ENCODE data around the gene CEP104. TPM values are rescaled to one million over a fixed set of nuclear protein-coding genes. Genes with fewer than 3 reads are reported as not detected.

CEP104 gene
- total and polyA plus RNA-seq, 10 of the 15 experiments (the other 5 are each of a cell fraction or from before 2014, with no cell fraction given): 7.2 to 34.8 (median 19.3) TPM

- TF ChIP-seq NFYB (IDR thresholded peaks at IDR 0.05; ENCODE audit: insufficient read depth, low read depth, low read length) (no peak), PKNOX1 (IDR thresholded peaks at IDR 0.05) (no peak), MXI1 (IDR thresholded peaks at IDR 0.05; ENCODE audit: low read depth, low read length) (no peak), SMAD1 (IDR thresholded peaks at IDR 0.05; ENCODE audit: low read depth, partially characterized antibody) (no peak), USF2 (IDR thresholded peaks at IDR 0.05; ENCODE audit: borderline replicate concordance, low read depth, low read length) (no peak), ELK1 (IDR thresholded peaks at IDR 0.05; ENCODE audit: low read depth, low read length) (no peak)
- intact Hi-C loops (cut with micrococcal nuclease; ENCODE audit: unreplicated experiment) (no loop called here), in situ Hi-C loops (cut with MboI) (no loop called here)
- Histone ChIP-seq H3K36me3 (ENCODE audit: control insufficient read depth in 2 of 2, insufficient read depth in 2 of 2, low read length in 1 of 2) (no peaks in the 10 kb centered on the region), H3K79me2 (ENCODE audit: control insufficient read depth, insufficient read depth, low read length) (no peaks in the 10 kb centered on the region), H3K27ac (ENCODE audit: control insufficient read depth, insufficient read depth) (no peak overlapping the region), H3K4me3 (no peak overlapping the region), H3K4me1 (ENCODE audit: control insufficient read depth, insufficient read depth, low read length) (peaks cover 5% of the 10 kb centered on the region; the same call in 1 of the 2 replicates), H4K20me1 (ENCODE audit: control insufficient read depth, insufficient read depth) (no peaks in the 10 kb centered on the region), H3K9me3 (replicated peaks; ENCODE audit: control insufficient read depth, insufficient read depth, low read length) (no peaks in the 10 kb centered on the region), H2AFZ (ENCODE audit: control insufficient read depth, low read depth, low read length) (no peak overlapping the region), H3K4me2 (ENCODE audit: control insufficient read depth, insufficient read depth) (no peak overlapping the region), H3K9ac (ENCODE audit: control insufficient read depth, insufficient read depth, low read length) (no peak overlapping the region), H3K27me3 (replicated peaks in 1 of 2; ENCODE audit: control insufficient read depth in 2 of 2, insufficient read depth in 2 of 2, low read length in 1 of 2) (no peaks in the 10 kb centered on the region; a peak in 1 of 4 replicates)
- ChIA-PET RAD21 (ENCODE audit: unreplicated experiment) (no interaction called here), POLR2A (no interaction called here), CTCF (no interaction called here), SMC1A (ENCODE audit: uncharacterized antibody, unreplicated experiment) (no interaction called here)
- ATAC-seq: no peak
- DNase-seq (ENCODE audit: low read depth, low spot score): no peak
- FAIRE-seq: no peak
- no TSS peak for BruUV-seq (replicated peaks)
- 74% methylated on average over 19 of the region's 22 CpGs for WGBS (ENCODE audit: insufficient coverage, insufficient replicate concordance, low lambda C conversion rate, missing lambda C conversion rate)
These were observed 88.1 kb downstream of the CEP104 start for GRCh38 chr1:3768811-3769390.
